HepG2 (cell line): Measurements from ENCODE around the gene SNED1. TPM values are rescaled to one million over a fixed set of nuclear protein-coding genes. Genes with fewer than 3 reads are reported as not detected.

Source experiments
- GABPB1 ChIP-seq: IDR thresholded peaks from 2 replicates; pipeline ENCODE4 v1.6.1; 2016; ENCODE audit warnings: mild to moderate bottlenecking, missing genetic modification reagents, moderate library complexity, missing compliant biosample characterization
- GATA4 ChIP-seq: sonication (generic); IDR thresholded peaks from 2 replicates; pipeline ENCODE4 v1.6.1; 2016; ENCODE audit warnings: antibody characterized with exemption, low read depth, borderline replicate concordance
- NONO ChIP-seq, 2 experiments: fragments of 450-650 bp in 1 of 2; sonication (generic) in 1 of 2; formaldehyde crosslinking in 1 of 2; IDR thresholded peaks in 1 of 2; conservative IDR thresholded peaks in 1 of 2; 2 replicates each; pipeline versions ENCODE4 v1.6.1 to v1.8.0; 2017 to 2022; ENCODE audit warnings: mild to moderate bottlenecking in 1 of 2, missing genetic modification reagents in 1 of 2, moderate library complexity in 1 of 2
- NR2F1 ChIP-seq, 2 experiments: fragments of 450-650 bp in 1 of 2; formaldehyde crosslinking in 1 of 2; IDR thresholded peaks; 2 replicates each; pipeline versions ENCODE4 v1.5.0 to v1.6.1; 2016 to 2020; ENCODE audit warnings: mild to moderate bottlenecking in 1 of 2, missing compliant biosample characterization in 1 of 2, missing genetic modification reagents in 1 of 2, moderate library complexity in 1 of 2
- RCOR2 ChIP-seq: IDR thresholded peaks from 2 replicates; pipeline ENCODE4 v1.6.1; 2016; ENCODE audit warnings: missing biosample characterization, missing genetic modification reagents
- ZBTB8A ChIP-seq: sonication (generic); formaldehyde crosslinking; IDR thresholded peaks from 2 replicates; pipeline ENCODE4 v1.4.0; 2020; ENCODE audit warnings: mild to moderate bottlenecking, low read depth, missing genetic modification reagents, borderline replicate concordance
- polyA plus RNA-seq, 8 experiments: library from polyadenylated mRNA; depleted of rRNA in 3 of 8; stranded (reverse) in 7 of 8; unstranded in 1 of 8; fragments of >200 nt; fragmentation: Illumina TruSeq in 4 of 8; extraction: Trizol in 4 of 8; gene quantifications; 2 replicates each; pipeline versions ENCODE4 v1.2.1 to v1.2.3, GENCODE V29; 2011 to 2016; ENCODE audit warnings: low read depth in 4 of 8, missing spikeins in 1 of 8, mixed read lengths in 1 of 8; ENCODE audit not compliant: insufficient read depth in 1 of 8
- total RNA-seq, 5 experiments: library from RNA; depleted of rRNA; stranded (reverse); fragments of >200 nt; fragmentation: Illumina TruSeq; extraction: Trizol; gene quantifications; 2 replicates each; pipeline ENCODE4 v1.2.3, GENCODE V29; 2016; ENCODE audit warnings: low read depth in 1 of 5
- TF ChIP-seq, protein P1 (sequence below): sonication (generic); formaldehyde crosslinking; conservative IDR thresholded peaks from 2 replicates; pipeline ENCODE4 v1.4.0; 2020; ENCODE audit warnings: missing genetic modification reagents
- TF ChIP-seq, protein P2 (sequence below): sonication (generic); formaldehyde crosslinking; IDR thresholded peaks from 2 replicates; pipeline ENCODE4 v1.5.1; 2020; ENCODE audit warnings: missing genetic modification reagents, mild to moderate bottlenecking, borderline replicate concordance
- TF ChIP-seq, protein P3 (sequence below): sonication (generic); formaldehyde crosslinking; IDR thresholded peaks from 2 replicates; pipeline ENCODE4 v1.4.0; 2020; ENCODE audit warnings: missing genetic modification reagents
- TF ChIP-seq, protein P4 (sequence below): sonication (generic); formaldehyde crosslinking; IDR thresholded peaks from 2 replicates; pipeline ENCODE4 v1.4.0; 2020; ENCODE audit warnings: mild to moderate bottlenecking, low read depth, missing genetic modification reagents
- TF ChIP-seq, protein P5 (sequence below): sonication (generic); formaldehyde crosslinking; IDR thresholded peaks from 2 replicates; pipeline ENCODE4 v1.4.0; 2020; ENCODE audit warnings: missing genetic modification reagents

Gene SNED1
- total and polyA plus RNA-seq, 2 of the 13 experiments (the other 11 are each of a cell fraction or from before 2014, with no cell fraction given): 0.15 to 0.65 TPM

DNA sequence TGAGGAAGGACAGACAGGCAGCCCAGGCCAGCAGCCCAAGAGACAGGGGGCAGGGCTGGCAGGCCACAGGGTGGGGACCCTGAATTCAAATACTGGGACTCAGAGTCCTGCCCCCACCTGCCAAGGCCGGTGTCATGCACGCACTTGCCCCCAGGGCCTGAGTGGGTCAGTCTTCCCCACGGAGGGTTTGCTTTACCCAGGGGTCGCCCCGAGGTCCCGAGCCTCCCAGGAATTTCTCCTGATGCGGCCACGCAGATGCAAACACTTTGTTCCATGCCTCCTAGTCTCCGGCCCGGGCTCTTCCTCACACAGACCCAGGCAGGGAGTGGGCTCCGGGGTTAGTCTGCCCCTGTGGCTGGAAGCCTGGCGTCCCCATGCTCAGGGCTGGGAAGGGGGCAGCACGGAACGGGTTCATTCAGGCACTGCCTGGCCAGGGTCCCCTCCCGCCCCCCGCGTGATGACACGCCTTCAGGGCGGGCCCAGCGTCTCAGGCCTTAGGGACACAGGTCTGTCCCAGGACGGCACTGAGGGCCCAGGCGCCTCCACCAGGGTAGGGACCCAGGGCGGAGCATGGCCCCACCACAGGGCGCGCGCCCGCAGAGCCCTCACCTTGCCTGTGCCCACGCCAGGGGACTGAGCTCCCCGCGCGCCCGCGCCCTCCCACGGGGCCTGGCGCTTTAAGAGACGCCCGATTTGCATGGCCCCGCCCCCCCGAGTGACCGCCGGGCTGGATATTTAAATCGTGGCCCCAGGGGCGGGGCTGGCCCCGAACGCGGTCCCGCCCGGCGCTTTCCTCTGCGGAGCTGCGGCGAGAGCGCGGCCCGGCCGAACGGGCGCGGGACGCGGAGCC lies at the start of gene SNED1 (continued):
- TF ChIP-seq, protein P1, sequence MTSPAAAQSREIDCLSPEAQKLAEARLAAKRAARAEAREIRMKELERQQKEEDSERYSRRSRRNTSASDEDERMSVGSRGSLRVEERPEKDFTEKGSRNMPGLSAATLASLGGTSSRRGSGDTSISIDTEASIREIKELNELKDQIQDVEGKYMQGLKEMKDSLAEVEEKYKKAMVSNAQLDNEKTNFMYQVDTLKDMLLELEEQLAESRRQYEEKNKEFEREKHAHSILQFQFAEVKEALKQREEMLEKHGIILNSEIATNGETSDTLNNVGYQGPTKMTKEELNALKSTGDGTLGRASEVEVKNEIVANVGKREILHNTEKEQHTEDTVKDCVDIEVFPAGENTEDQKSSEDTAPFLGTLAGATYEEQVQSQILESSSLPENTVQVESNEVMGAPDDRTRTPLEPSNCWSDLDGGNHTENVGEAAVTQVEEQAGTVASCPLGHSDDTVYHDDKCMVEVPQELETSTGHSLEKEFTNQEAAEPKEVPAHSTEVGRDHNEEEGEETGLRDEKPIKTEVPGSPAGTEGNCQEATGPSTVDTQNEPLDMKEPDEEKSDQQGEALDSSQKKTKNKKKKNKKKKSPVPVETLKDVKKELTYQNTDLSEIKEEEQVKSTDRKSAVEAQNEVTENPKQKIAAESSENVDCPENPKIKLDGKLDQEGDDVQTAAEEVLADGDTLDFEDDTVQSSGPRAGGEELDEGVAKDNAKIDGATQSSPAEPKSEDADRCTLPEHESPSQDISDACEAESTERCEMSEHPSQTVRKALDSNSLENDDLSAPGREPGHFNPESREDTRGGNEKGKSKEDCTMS (CRISPR knock-in tag): no peak
- no peak for TF ChIP-seq ZBTB8A
- TF ChIP-seq, protein P2, sequence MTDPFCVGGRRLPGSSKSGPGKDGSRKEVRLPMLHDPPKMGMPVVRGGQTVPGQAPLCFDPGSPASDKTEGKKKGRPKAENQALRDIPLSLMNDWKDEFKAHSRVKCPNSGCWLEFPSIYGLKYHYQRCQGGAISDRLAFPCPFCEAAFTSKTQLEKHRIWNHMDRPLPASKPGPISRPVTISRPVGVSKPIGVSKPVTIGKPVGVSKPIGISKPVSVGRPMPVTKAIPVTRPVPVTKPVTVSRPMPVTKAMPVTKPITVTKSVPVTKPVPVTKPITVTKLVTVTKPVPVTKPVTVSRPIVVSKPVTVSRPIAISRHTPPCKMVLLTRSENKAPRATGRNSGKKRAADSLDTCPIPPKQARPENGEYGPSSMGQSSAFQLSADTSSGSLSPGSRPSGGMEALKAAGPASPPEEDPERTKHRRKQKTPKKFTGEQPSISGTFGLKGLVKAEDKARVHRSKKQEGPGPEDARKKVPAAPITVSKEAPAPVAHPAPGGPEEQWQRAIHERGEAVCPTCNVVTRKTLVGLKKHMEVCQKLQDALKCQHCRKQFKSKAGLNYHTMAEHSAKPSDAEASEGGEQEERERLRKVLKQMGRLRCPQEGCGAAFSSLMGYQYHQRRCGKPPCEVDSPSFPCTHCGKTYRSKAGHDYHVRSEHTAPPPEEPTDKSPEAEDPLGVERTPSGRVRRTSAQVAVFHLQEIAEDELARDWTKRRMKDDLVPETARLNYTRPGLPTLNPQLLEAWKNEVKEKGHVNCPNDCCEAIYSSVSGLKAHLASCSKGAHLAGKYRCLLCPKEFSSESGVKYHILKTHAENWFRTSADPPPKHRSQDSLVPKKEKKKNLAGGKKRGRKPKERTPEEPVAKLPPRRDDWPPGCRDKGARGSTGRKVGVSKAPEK (CRISPR knock-in tag): no peak
- TF ChIP-seq NONO (IDR thresholded peaks at IDR 0.05): no peak
- no peak for TF ChIP-seq NONO (CRISPR knock-in tag; conservative IDR thresholded peaks at IDR 0.05)
- no peak for TF ChIP-seq GATA4
- TF ChIP-seq RCOR2: no peak
- TF ChIP-seq, protein P3, sequence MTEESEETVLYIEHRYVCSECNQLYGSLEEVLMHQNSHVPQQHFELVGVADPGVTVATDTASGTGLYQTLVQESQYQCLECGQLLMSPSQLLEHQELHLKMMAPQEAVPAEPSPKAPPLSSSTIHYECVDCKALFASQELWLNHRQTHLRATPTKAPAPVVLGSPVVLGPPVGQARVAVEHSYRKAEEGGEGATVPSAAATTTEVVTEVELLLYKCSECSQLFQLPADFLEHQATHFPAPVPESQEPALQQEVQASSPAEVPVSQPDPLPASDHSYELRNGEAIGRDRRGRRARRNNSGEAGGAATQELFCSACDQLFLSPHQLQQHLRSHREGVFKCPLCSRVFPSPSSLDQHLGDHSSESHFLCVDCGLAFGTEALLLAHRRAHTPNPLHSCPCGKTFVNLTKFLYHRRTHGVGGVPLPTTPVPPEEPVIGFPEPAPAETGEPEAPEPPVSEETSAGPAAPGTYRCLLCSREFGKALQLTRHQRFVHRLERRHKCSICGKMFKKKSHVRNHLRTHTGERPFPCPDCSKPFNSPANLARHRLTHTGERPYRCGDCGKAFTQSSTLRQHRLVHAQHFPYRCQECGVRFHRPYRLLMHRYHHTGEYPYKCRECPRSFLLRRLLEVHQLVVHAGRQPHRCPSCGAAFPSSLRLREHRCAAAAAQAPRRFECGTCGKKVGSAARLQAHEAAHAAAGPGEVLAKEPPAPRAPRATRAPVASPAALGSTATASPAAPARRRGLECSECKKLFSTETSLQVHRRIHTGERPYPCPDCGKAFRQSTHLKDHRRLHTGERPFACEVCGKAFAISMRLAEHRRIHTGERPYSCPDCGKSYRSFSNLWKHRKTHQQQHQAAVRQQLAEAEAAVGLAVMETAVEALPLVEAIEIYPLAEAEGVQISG (CRISPR knock-in tag): 0 out of 2 replicates have a peak, but pooled peaks have one; percentile 5
- peak in 1 of 2 experiments; percentile 10; a peak in 1 of 4 replicates for TF ChIP-seq NR2F1 (CRISPR knock-in tag; IDR thresholded peaks at IDR 0.05)
- TF ChIP-seq, protein P4, sequence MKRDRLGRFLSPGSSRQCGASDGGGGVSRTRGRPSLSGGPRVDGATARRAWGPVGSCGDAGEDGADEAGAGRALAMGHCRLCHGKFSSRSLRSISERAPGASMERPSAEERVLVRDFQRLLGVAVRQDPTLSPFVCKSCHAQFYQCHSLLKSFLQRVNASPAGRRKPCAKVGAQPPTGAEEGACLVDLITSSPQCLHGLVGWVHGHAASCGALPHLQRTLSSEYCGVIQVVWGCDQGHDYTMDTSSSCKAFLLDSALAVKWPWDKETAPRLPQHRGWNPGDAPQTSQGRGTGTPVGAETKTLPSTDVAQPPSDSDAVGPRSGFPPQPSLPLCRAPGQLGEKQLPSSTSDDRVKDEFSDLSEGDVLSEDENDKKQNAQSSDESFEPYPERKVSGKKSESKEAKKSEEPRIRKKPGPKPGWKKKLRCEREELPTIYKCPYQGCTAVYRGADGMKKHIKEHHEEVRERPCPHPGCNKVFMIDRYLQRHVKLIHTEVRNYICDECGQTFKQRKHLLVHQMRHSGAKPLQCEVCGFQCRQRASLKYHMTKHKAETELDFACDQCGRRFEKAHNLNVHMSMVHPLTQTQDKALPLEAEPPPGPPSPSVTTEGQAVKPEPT (CRISPR knock-in tag): no peak
- TF ChIP-seq GABPB1 (CRISPR knock-in tag): peak; percentile 59; the same call in 1 of the 2 replicates
- TF ChIP-seq, protein P5, sequence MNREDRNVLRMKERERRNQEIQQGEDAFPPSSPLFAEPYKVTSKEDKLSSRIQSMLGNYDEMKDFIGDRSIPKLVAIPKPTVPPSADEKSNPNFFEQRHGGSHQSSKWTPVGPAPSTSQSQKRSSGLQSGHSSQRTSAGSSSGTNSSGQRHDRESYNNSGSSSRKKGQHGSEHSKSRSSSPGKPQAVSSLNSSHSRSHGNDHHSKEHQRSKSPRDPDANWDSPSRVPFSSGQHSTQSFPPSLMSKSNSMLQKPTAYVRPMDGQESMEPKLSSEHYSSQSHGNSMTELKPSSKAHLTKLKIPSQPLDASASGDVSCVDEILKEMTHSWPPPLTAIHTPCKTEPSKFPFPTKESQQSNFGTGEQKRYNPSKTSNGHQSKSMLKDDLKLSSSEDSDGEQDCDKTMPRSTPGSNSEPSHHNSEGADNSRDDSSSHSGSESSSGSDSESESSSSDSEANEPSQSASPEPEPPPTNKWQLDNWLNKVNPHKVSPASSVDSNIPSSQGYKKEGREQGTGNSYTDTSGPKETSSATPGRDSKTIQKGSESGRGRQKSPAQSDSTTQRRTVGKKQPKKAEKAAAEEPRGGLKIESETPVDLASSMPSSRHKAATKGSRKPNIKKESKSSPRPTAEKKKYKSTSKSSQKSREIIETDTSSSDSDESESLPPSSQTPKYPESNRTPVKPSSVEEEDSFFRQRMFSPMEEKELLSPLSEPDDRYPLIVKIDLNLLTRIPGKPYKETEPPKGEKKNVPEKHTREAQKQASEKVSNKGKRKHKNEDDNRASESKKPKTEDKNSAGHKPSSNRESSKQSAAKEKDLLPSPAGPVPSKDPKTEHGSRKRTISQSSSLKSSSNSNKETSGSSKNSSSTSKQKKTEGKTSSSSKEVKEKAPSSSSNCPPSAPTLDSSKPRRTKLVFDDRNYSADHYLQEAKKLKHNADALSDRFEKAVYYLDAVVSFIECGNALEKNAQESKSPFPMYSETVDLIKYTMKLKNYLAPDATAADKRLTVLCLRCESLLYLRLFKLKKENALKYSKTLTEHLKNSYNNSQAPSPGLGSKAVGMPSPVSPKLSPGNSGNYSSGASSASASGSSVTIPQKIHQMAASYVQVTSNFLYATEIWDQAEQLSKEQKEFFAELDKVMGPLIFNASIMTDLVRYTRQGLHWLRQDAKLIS: no peak
